Cardiac fibroblast (primary cell): ENCODE data around the gene ASAP3.
"Not testable (repeated sequence)": the region's sequence is repeated elsewhere in the genome, so short reads cannot be mapped to it uniquely, and the experiment has no call there.

Source experiments
- DNase-seq, 2 donors: peaks; one replicate each; pipeline versions ENCODE4 v3.0.0 to v3.0.0-alpha.2; 2010; ENCODE audit warnings: low read depth in 2 of 2
- H3K4me3 ChIP-seq, 2 donors: replicated peaks in 1 of 2; 1 replicate in 1 of 2; 2 replicates in 1 of 2; pipeline ENCODE4 v1.5.1; 2011; ENCODE audit warnings: low read depth in 2 of 2, low read length in 2 of 2, mild to moderate bottlenecking in 2 of 2, moderate library complexity in 1 of 2
- TF ChIP-seq, protein P1 (sequence below): IDR thresholded peaks from one replicate; pipeline ENCODE4 v1.5.1; 2011; ENCODE audit warnings: low read depth, mild to moderate bottlenecking, low read length, inconsistent platforms

The ASAP3 gene

DNA sequence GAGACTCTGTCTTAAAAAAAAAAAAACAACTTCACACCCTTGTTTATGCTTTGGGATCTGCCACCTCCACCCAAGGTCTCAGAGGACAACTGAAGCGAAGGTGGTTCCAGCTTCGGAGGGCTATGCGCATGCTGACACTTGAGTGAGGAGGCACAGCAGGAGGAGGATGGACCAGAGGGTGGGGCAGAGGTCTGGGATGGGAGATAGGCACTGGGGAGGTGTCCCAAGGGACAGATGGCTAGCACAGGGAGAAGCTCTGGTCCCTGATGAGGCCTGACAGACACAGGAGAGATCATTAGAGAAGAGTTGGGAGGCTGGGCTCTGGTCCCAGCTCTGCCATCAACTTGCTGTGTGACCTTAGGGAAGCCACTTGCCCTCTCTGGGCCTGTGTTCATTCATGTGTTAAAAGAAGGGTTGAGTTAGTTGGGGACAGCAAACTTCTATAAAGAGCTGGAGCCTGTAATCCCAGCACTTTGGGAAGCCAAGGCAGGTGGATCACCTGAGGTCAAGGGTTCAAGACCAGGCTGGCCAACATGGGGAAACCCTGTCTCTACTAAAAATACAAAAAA lies 30.2 kb upstream of the ASAP3 start:
- H3K4me3 ChIP-seq: no peak overlapping the region
- no peak for DNase-seq
- TF ChIP-seq, protein P1, sequence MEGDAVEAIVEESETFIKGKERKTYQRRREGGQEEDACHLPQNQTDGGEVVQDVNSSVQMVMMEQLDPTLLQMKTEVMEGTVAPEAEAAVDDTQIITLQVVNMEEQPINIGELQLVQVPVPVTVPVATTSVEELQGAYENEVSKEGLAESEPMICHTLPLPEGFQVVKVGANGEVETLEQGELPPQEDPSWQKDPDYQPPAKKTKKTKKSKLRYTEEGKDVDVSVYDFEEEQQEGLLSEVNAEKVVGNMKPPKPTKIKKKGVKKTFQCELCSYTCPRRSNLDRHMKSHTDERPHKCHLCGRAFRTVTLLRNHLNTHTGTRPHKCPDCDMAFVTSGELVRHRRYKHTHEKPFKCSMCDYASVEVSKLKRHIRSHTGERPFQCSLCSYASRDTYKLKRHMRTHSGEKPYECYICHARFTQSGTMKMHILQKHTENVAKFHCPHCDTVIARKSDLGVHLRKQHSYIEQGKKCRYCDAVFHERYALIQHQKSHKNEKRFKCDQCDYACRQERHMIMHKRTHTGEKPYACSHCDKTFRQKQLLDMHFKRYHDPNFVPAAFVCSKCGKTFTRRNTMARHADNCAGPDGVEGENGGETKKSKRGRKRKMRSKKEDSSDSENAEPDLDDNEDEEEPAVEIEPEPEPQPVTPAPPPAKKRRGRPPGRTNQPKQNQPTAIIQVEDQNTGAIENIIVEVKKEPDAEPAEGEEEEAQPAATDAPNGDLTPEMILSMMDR: no peak

DNA sequence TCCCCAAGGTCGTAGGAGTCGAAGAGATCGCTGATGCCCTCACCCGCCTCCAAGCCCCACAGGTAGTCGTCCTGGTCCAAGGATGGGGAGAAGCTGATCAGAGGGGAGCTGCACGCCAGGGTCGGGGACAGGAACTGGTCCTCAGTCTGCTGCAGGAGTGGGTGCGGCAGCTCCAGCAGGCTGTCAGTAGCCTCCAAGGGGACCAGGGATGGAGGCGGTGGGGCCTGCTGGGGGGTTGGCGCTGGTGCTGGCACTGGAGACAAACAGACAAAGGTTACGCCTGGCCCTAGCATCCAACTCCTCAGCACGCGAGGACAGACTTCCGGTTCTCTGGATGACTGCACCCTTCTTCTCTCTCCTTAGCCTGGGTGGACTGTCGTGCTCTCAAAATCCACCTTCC lies 25.9 kb upstream of the ASAP3 start:
- H3K4me3 ChIP-seq: no peak overlapping the region
- TF ChIP-seq, protein P1: no peak
- DNase-seq: no peak

DNA sequence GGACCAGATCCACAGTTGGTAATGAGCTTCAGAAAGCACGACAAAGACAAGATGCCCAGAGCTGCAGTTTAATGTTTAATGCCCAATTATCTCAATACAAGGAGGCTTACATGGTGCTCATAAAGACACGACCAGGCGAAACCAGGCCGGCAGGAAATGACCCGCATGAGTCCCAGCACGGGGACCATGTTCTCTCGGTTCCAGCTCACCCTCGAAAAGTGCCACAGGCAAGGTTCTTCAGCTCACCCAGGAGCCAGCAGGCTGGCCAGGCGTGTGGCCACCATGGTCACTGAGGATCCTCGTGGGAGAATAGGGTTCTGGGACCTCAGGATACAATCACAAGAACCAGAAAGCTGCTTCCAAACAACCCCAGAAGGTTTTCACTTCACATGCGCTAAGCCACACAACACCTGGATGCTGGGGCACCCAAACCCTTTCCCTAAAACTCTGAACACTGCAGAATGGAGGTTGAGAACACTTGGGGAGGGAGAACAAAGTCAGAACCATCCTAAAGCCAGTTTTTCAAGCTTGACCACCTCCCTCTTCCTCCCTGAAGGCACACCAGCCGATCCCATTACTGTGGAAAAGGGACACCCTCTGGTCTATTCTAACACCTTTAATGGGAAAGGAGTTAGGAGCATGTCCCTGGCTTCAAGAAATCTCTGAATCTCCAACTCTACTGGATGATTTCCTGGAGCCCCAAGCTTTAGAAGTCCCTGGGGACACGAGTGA lies 22.6 kb upstream of the ASAP3 start:
- TF ChIP-seq, protein P1: no peak
- no peak for DNase-seq
- no peak overlapping the region for H3K4me3 ChIP-seq

DNA sequence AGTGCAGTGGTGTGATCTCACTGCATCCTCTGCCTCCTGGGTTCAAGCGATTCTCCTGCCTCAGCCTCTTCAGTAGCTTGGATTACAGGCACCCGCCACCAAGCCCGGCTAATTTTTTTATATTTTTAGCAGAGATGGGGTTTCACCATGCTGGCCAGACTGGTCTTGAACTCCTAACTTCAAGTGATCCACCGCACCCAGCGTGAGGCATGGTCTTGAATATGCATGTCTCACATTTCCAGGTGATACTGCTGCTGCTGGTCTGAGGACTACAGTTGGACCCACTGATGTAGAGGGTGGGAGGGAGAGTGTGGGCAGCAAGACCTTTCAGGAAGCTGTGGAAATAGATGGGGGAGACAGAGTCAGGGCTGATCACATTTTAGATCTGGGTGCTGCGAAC lies 21.9 kb upstream of the ASAP3 start:
- DNase-seq: no peak
- H3K4me3 ChIP-seq: no peak overlapping the region
- TF ChIP-seq, protein P1: no peak

DNA sequence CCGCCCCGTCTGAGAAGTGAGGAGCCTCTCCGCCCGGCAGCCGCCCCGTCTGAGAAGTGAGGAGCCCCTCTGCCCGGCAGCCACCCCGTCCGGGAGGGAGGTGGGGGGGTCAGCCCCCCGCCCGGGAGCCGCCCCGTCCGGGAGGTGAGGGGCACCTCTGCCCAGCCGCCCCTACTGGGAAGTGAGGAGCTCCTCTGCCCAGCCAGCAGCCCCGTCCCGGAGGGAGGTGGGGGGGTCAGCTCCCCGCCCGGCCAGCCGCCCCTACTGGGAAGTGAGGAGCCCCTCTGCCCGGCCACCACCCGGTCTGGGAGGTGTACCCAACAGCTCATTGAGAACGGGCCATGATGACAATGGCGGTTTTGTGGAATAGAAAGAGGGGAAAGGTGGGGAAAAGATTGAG lies 20.2 kb upstream of the ASAP3 start:
- DNase-seq: not testable (repeated sequence)

DNA sequence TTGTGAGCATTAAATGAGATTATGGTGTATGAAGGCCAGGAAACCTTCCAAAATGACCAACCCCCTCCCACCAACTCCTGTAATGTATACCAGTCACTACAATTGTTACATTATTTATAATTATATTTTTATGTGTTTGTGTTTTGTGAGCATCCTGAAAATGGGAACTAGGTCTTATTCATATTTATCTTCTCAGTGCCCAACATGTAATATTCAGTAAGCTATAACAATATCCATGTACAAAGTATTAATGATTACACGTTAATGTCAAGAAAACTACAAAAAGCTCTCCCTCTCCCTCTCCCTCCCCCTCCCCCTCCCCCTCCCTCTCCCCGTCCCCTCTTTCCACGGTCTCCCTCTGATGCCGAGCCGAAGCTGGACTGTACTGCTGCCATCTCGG lies 19.0 kb upstream of the ASAP3 start:
- TF ChIP-seq, protein P1: no peak
- no peak overlapping the region for H3K4me3 ChIP-seq
- no peak for DNase-seq

More for the DNA sequence above, 20.2 kb upstream of the ASAP3 start:
- H3K4me3 ChIP-seq: not testable (repeated sequence)

DNA sequence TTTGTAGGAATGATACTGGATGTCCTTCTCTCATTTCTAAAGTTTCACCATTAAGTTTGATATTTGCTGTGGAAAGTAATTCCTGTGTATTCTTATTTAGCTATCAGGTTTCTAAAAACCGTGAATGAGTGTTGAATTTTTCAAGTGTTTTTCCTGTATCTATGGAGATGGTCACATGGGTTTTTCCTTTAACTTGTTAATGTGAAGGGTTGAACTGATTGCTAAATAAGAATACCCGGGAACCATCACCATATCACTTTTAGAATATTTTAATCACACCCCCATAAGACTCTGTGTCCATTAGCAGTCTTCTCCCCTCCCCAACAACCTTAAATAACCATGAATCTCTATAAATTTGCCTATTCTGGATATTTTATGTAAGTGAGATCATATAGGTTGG lies 16.5 kb upstream of the ASAP3 start:
- no peak for DNase-seq
- TF ChIP-seq, protein P1: no peak
- H3K4me3 ChIP-seq: no peak overlapping the region
